OCI-LY3 (cell line): ENCODE data around the gene CHRDL1.

Source experiments
- EZH2phosphoT487 ChIP-seq: fragments of 200-600 bp; shearing (Covaris generic); IDR thresholded peaks from 2 replicates; pipeline ENCODE4 v1.6.1; 2018; ENCODE audit warnings: antibody characterized with exemption, mixed run types, low read depth
- TF ChIP-seq, protein P1 (sequence below): fragments of 200-600, 300-600 bp; sonication (generic); IDR thresholded peaks from 2 replicates; pipeline ENCODE4 v1.5.1; 2014; ENCODE audit warnings: antibody characterized with exemption, low read length, low read depth

DNA sequence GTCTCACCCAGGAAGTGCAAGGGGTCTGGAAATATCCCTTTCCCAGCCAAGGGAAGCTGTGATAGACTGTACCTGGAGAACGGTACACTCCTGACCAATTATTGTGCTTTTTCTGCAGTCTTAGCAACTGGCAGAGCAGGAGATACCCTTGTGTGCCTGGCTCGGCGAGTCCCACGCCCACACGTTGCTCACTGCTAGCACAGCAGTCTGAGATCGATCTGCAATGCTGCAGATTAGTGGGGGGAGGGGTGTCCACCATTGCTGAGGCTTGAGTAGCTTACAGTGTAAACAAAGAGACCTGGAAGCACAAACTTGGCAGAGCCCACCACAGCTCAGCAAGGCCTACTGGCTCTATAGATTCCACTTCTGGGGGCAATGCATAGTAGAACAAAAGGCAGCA is 138.5 kb downstream of the CHRDL1 start:
- TF ChIP-seq, protein P1, sequence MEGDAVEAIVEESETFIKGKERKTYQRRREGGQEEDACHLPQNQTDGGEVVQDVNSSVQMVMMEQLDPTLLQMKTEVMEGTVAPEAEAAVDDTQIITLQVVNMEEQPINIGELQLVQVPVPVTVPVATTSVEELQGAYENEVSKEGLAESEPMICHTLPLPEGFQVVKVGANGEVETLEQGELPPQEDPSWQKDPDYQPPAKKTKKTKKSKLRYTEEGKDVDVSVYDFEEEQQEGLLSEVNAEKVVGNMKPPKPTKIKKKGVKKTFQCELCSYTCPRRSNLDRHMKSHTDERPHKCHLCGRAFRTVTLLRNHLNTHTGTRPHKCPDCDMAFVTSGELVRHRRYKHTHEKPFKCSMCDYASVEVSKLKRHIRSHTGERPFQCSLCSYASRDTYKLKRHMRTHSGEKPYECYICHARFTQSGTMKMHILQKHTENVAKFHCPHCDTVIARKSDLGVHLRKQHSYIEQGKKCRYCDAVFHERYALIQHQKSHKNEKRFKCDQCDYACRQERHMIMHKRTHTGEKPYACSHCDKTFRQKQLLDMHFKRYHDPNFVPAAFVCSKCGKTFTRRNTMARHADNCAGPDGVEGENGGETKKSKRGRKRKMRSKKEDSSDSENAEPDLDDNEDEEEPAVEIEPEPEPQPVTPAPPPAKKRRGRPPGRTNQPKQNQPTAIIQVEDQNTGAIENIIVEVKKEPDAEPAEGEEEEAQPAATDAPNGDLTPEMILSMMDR, result no peak
- TF ChIP-seq EZH2phosphoT487, result no peak
